ENCODE measurements around the gene CD276.

CD276 gene

GRCh38 chr15:73709686-73710085, 25.5 kb downstream of the CD276 start:
- TF ChIP-seq CTCF (IDR thresholded peaks at IDR 0.05; ENCODE audit: low read depth, low read length, missing control alignments), result no peak
- DNase-seq (ENCODE audit: extremely low read depth, low read depth), result no peak

GRCh38 chr15:73710321-73710720, 26.1 kb downstream of the CD276 start:
- TF ChIP-seq CTCF (IDR thresholded peaks at IDR 0.05; ENCODE audit: low read depth, low read length, missing control alignments), result no peak
- DNase-seq (ENCODE audit: extremely low read depth, low read depth), result no peak
- no peak overlapping the region for H3K4me3 ChIP-seq (replicated peaks; ENCODE audit: low read depth, low read length)

More at GRCh38 chr15:73709686-73710085, 25.5 kb downstream of the CD276 start:
- no peak overlapping the region for H3K4me3 ChIP-seq (replicated peaks; ENCODE audit: low read depth, low read length)

- no peak for DNase-seq (ENCODE audit: extremely low read depth, low read depth)
- TF ChIP-seq CTCF (IDR thresholded peaks at IDR 0.05; ENCODE audit: low read depth, low read length, missing control alignments), result no peak
- no peak overlapping the region for H3K4me3 ChIP-seq (replicated peaks; ENCODE audit: low read depth, low read length)
Measured at GRCh38 chr15:73711526-73711925, 27.3 kb downstream of the CD276 start.

- no peak for DNase-seq (ENCODE audit: extremely low read depth, low read depth)
- H3K4me3 ChIP-seq (replicated peaks; ENCODE audit: low read depth, low read length), result no peak overlapping the region
- peak; percentile 12 for TF ChIP-seq CTCF (IDR thresholded peaks at IDR 0.05; ENCODE audit: low read depth, low read length, missing control alignments)
Measured at GRCh38 chr15:73712107-73712506, 27.9 kb downstream of the CD276 start.

- H3K4me3 ChIP-seq (replicated peaks; ENCODE audit: low read depth, low read length), result no peak overlapping the region
- no peak for DNase-seq (ENCODE audit: extremely low read depth, low read depth)
- TF ChIP-seq CTCF (IDR thresholded peaks at IDR 0.05; ENCODE audit: low read depth, low read length, missing control alignments), result no peak
Measured at GRCh38 chr15:73714695-73715301, 30.6 kb downstream of the CD276 start.

- TF ChIP-seq CTCF (IDR thresholded peaks at IDR 0.05; ENCODE audit: low read depth, low read length, missing control alignments), result no peak
- H3K4me3 ChIP-seq (replicated peaks; ENCODE audit: low read depth, low read length), result no peak overlapping the region
- no peak for DNase-seq (ENCODE audit: extremely low read depth, low read depth)
Measured at GRCh38 chr15:73715417-73715816, 31.2 kb downstream of the CD276 start.

GRCh38 chr15:73716417-73716816, 32.2 kb downstream of the CD276 start:
- no peak overlapping the region for H3K4me3 ChIP-seq (replicated peaks; ENCODE audit: low read depth, low read length)
- DNase-seq (ENCODE audit: extremely low read depth, low read depth), result no peak
- TF ChIP-seq CTCF (IDR thresholded peaks at IDR 0.05; ENCODE audit: low read depth, low read length, missing control alignments), result no peak

Data from HFF-Myc (cell line).